Measurements from ENCODE around the gene WNT5A. TPM values are rescaled to one million over a fixed set of nuclear protein-coding genes. Genes with fewer than 3 reads are reported as not detected.

Gene WNT5A
- total RNA-seq, 1 donor from 2014 or later = 27.2 TPM

- no peaks in the 10 kb centered on the region for H3K9me3 ChIP-seq
- H3K27me3 ChIP-seq (ENCODE audit: low read depth) = no peaks in the 10 kb centered on the region
- H3K27ac ChIP-seq = no peak overlapping the region
- H3K4me3 ChIP-seq = no peak overlapping the region
- H3K36me3 ChIP-seq = no peaks in the 10 kb centered on the region
- no peak for ATAC-seq
- no peak for TF ChIP-seq CTCF (IDR thresholded peaks at IDR 0.05)
- no peaks in the 10 kb centered on the region for H3K4me1 ChIP-seq
- intact Hi-C loops (cut with DNase I) = no loop called here
- no peak for DNase-seq
These were observed 56.1 kb downstream of the WNT5A start for GRCh38 chr3:55431041-55431440.

GRCh38 chr3:55427739-55428138 is 59.4 kb downstream of the WNT5A start:
- H3K4me3 ChIP-seq = no peak overlapping the region
- H3K4me1 ChIP-seq = no peaks in the 10 kb centered on the region
- H3K27me3 ChIP-seq (ENCODE audit: low read depth) = no peaks in the 10 kb centered on the region
- intact Hi-C loops (cut with DNase I) = no loop called here
- H3K9me3 ChIP-seq = no peaks in the 10 kb centered on the region
- no peak for ATAC-seq
- TF ChIP-seq CTCF (IDR thresholded peaks at IDR 0.05) = no peak
- DNase-seq = no peak
- H3K36me3 ChIP-seq = no peaks in the 10 kb centered on the region
- H3K27ac ChIP-seq = no peak overlapping the region

GRCh38 chr3:55426486-55426885 is 60.6 kb downstream of the WNT5A start:
- Histone ChIP-seq H3K27me3 (ENCODE audit: low read depth) (no peaks in the 10 kb centered on the region), H3K4me3 (no peak overlapping the region)

GRCh38 chr3:55423782-55424181 is 63.3 kb downstream of the WNT5A start:
- intact Hi-C loops (cut with DNase I) = no loop called here

More at GRCh38 chr3:55426486-55426885, 60.6 kb downstream of the WNT5A start:
- intact Hi-C loops (cut with DNase I) = no loop called here
- TF ChIP-seq CTCF (IDR thresholded peaks at IDR 0.05) = no peak
- H3K36me3 ChIP-seq = no peaks in the 10 kb centered on the region
- ATAC-seq = no peak
- no peak for DNase-seq
- no peaks in the 10 kb centered on the region for H3K4me1 ChIP-seq
- no peaks in the 10 kb centered on the region for H3K9me3 ChIP-seq
- H3K27ac ChIP-seq = no peak overlapping the region

GRCh38 chr3:55417211-55417610 is 69.9 kb downstream of the WNT5A start:
- no peaks in the 10 kb centered on the region for H3K27me3 ChIP-seq (ENCODE audit: low read depth)

More at GRCh38 chr3:55423782-55424181, 63.3 kb downstream of the WNT5A start:
- DNase-seq = no peak
- TF ChIP-seq CTCF (IDR thresholded peaks at IDR 0.05) = no peak
- Histone ChIP-seq H3K36me3 (no peaks in the 10 kb centered on the region), H3K4me3 (no peak overlapping the region), H3K4me1 (no peaks in the 10 kb centered on the region), H3K27ac (no peak overlapping the region), H3K9me3 (no peaks in the 10 kb centered on the region), H3K27me3 (ENCODE audit: low read depth) (no peaks in the 10 kb centered on the region)
- no peak for ATAC-seq

More at GRCh38 chr3:55417211-55417610, 69.9 kb downstream of the WNT5A start:
- no peak for TF ChIP-seq CTCF (IDR thresholded peaks at IDR 0.05)
- Histone ChIP-seq H3K27ac (no peak overlapping the region), H3K4me1 (no peaks in the 10 kb centered on the region), H3K4me3 (no peak overlapping the region), H3K9me3 (no peaks in the 10 kb centered on the region), H3K36me3 (no peaks in the 10 kb centered on the region)
- DNase-seq (no peak), ATAC-seq (no peak)
- intact Hi-C loops (cut with DNase I) = no loop called here

Data from lower lobe of right lung (tissue), 2 donors.